Fibroblast of the aortic adventitia (primary cell): ENCODE measurements around the gene MFAP1. TPM values are rescaled to one million over a fixed set of nuclear protein-coding genes. Genes with fewer than 3 reads are reported as not detected.

Source experiments
- DNase-seq: peaks from one replicate; pipeline ENCODE4 v3.0.0-alpha.2; 2010; ENCODE audit warnings: low read depth
- H3K4me3 ChIP-seq: 2 replicates; pipeline ENCODE4 v1.5.1; 2011; ENCODE audit warnings: low read depth, mild to moderate bottlenecking, control low read depth, low read length, moderate library complexity
- total RNA-seq: library from RNA; depleted of rRNA; stranded (reverse); fragments of >200 nt; gene quantifications from 2 replicates; pipeline ENCODE4 v1.2.3, GENCODE V29; 2012; ENCODE audit warnings: low replicate concordance
- TF ChIP-seq, protein P1 (sequence below): IDR thresholded peaks from 2 replicates; pipeline ENCODE4 v1.5.1; 2011; ENCODE audit warnings: mild to moderate bottlenecking, low read length, control low read depth, inconsistent platforms; ENCODE audit not compliant: insufficient read depth

MFAP1 gene
- total RNA-seq, 1 donor: 24.2 TPM

GRCh38 chr15:43779016-43779415 lies 45.5 kb downstream of the MFAP1 start:
- DNase-seq: no peak
- H3K4me3 ChIP-seq: no peak overlapping the region
- TF ChIP-seq, protein P1, sequence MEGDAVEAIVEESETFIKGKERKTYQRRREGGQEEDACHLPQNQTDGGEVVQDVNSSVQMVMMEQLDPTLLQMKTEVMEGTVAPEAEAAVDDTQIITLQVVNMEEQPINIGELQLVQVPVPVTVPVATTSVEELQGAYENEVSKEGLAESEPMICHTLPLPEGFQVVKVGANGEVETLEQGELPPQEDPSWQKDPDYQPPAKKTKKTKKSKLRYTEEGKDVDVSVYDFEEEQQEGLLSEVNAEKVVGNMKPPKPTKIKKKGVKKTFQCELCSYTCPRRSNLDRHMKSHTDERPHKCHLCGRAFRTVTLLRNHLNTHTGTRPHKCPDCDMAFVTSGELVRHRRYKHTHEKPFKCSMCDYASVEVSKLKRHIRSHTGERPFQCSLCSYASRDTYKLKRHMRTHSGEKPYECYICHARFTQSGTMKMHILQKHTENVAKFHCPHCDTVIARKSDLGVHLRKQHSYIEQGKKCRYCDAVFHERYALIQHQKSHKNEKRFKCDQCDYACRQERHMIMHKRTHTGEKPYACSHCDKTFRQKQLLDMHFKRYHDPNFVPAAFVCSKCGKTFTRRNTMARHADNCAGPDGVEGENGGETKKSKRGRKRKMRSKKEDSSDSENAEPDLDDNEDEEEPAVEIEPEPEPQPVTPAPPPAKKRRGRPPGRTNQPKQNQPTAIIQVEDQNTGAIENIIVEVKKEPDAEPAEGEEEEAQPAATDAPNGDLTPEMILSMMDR: no peak

GRCh38 chr15:43777267-43777914 lies 47.1 kb downstream of the MFAP1 start:
- TF ChIP-seq, protein P1: peak; percentile 79
- peak overlapping the region; percentile 80 for H3K4me3 ChIP-seq
- peak; percentile 75 for DNase-seq

DNA sequence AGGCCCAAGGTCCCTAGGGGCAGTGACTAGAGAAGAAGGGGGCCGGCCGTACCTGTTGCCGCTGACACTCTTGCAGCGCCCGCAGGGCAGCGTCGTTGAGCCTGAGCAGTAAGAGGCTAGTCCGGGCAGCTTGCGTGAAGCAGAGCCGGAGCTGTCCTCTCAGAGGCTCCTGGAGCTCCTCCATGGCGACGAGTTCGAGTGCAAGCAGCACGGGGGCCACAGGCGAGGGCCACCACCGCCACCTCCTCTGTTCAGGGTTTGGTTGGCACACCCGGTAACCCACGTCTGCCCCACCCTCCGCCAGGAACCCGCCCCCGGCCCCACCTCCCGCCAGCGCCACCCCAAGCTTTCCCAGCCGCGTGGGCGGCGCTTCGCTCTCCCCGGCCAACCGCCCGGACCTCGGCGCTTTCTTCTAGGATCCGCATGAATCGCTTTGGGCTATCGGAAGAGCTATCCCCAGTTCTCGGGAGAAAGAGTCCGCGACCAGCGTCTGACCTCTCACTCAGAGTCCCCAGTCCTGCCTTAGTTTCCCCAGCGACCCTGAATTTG lies 47.7 kb downstream of the MFAP1 start, which contains the start of gene ELL3:
Gene ELL3, minus strand, starts transcription at position 249 of the 549 bp plus-strand sequence. Its CDS starts 65 bp downstream, at position 184.
- DNase-seq: peak; percentile 35
- TF ChIP-seq, protein P1: no peak
- H3K4me3 ChIP-seq: peak within 1 kb of the TSS; percentile 80

- TF ChIP-seq, protein P1: no peak
- no peak for DNase-seq
- peak overlapping the region; percentile 80 for H3K4me3 ChIP-seq
Measured at GRCh38 chr15:43776101-43776717, 48.3 kb downstream of the MFAP1 start.

DNA sequence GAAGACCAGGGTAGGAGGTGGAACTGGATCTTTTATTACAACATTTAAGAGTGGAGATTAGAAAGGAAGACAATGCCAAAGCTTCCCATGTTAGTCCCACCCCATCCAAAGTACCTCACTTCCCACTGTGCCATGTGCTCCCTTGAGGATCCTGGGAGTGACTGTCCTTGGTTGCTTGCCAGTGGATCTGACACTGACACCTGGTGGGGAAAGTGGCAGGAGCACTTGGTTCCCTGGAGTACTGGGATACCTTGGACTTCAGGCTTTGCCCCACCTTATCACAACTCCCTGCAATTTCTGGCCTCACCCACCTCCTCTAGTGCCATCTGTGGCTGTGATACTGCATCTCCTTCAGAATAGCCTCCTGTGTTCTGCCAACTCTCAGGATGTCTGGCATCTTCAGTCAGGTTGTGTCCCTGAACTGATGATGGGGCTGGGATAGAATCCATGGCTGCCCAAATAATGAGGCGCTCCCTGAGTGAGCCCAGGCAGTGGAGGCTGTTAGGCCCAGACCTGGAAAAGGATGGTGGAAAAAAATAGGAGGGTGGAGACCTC lies 49.0 kb downstream of the MFAP1 start:
- peak; percentile 30 for DNase-seq
- TF ChIP-seq, protein P1: no peak
- H3K4me3 ChIP-seq: no peak overlapping the region

DNA sequence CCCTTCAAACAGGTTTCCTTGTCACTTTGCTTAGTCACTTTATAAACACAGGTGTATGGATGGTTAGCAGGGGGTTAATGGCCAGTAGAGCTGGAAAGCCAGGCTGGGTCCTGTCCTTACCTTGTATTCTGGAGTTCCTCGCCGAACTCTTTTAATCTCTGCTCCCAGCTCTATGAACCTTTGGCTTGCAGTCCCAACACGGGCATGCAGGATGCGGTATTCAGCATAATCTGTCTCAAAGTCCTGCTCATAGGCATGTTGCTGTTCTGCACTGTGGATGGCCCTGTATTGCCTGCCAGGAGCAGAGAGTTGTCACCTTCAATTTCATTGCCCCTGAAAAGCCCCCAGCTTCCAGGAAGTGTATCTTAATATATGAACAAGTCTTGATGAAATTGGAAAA lies 50.4 kb downstream of the MFAP1 start:
- H3K4me3 ChIP-seq: no peak overlapping the region
- TF ChIP-seq, protein P1: no peak
- DNase-seq: no peak
